IPS-18a (cell line): ENCODE measurements around the gene PRL.

ENCODE experiments used
- H3K27ac ChIP-seq: one replicate; pipeline ENCODE4 v1.5.1; 2013; ENCODE audit warnings: low read length
- H3K27me3 ChIP-seq: one replicate; pipeline ENCODE4 v1.6.1; 2013; ENCODE audit warnings: mild to moderate bottlenecking, low read length; ENCODE audit not compliant: control insufficient read depth, insufficient read depth
- H3K36me3 ChIP-seq: one replicate; pipeline ENCODE4 v1.6.1; 2013; ENCODE audit warnings: low read depth, low read length; ENCODE audit not compliant: control insufficient read depth
- H3K4me1 ChIP-seq: one replicate; pipeline ENCODE4 v1.6.1; 2013; ENCODE audit warnings: low read depth, low read length; ENCODE audit not compliant: control insufficient read depth
- H3K4me3 ChIP-seq: one replicate; pipeline ENCODE4 v1.5.1; 2013; ENCODE audit warnings: low read length
- H3K9ac ChIP-seq: one replicate; pipeline ENCODE4 v1.6.1; 2013; ENCODE audit warnings: mild to moderate bottlenecking, low read length, moderate library complexity
- H3K9me3 ChIP-seq: one replicate; pipeline ENCODE4 v1.6.1; 2013; ENCODE audit warnings: low read depth, low read length; ENCODE audit not compliant: control insufficient read depth

PRL gene

GRCh38 chr6:22294301-22294700 lies 2.5 kb downstream of the PRL start:
- Histone ChIP-seq H3K9ac (no peak overlapping the region), H3K9me3 (no peaks in the 10 kb centered on the region), H3K4me1 (peaks cover 9% of the 10 kb centered on the region), H3K27me3 (no peaks in the 10 kb centered on the region), H3K36me3 (no peaks in the 10 kb centered on the region), H3K27ac (no peak overlapping the region), H3K4me3 (no peak overlapping the region)

DNA sequence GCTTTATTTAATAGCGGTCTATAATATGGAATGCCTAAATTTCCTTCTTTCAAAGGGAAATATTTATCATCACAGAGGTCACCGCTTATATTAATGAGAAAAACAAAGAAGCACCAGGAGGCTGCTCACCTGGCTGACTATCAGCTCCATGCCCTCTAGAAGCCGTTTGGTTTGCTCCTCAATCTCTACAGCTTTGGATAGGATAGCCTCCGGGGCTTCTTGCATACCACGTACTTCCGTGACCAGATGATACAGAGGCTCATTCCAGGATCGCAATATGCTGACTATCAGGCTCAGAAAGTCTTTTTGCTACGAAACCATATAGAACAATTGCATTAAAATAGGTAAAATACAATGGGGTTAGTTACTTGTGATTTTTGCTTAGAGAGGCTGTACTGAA lies 6.8 kb downstream of the PRL start:
- no peak overlapping the region for H3K27ac ChIP-seq
- no peaks in the 10 kb centered on the region for H3K9me3 ChIP-seq
- no peak overlapping the region for H3K4me3 ChIP-seq
- H3K4me1 ChIP-seq = peaks cover 9% of the 10 kb centered on the region
- H3K27me3 ChIP-seq = no peaks in the 10 kb centered on the region
- no peaks in the 10 kb centered on the region for H3K36me3 ChIP-seq
- H3K9ac ChIP-seq = no peak overlapping the region

DNA sequence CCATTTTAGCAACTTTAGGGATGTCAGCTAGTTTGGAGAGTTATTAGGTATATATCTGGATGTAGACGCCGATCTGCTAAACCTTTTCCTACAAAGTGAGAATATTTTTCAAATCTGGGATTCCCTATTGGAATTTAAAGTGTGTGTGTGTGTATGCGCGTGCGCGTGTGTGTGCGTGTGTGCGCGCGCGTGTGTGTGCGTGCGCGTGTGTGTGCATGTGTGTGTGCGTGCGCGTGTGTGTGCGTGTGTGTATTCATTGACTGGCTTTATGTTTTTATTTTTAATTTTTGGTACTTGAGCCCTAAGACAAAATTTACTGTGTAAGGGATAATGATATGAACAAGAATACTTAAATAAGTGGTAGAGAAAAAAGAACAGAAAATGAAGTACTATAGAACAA lies 8.1 kb downstream of the PRL start:
- Histone ChIP-seq H3K4me3 (no peak overlapping the region), H3K4me1 (peaks cover 9% of the 10 kb centered on the region)

GRCh38 chr6:22284666-22285065 lies 12.2 kb downstream of the PRL start:
- Histone ChIP-seq H3K27ac (no peak overlapping the region), H3K4me1 (peaks cover 2% of the 10 kb centered on the region), H3K9ac (no peak overlapping the region), H3K36me3 (no peaks in the 10 kb centered on the region), H3K27me3 (no peaks in the 10 kb centered on the region), H3K4me3 (no peak overlapping the region), H3K9me3 (no peaks in the 10 kb centered on the region)

More for the DNA sequence above, 8.1 kb downstream of the PRL start:
- no peaks in the 10 kb centered on the region for H3K9me3 ChIP-seq
- no peaks in the 10 kb centered on the region for H3K27me3 ChIP-seq
- no peak overlapping the region for H3K27ac ChIP-seq
- no peaks in the 10 kb centered on the region for H3K36me3 ChIP-seq
- no peak overlapping the region for H3K9ac ChIP-seq

DNA sequence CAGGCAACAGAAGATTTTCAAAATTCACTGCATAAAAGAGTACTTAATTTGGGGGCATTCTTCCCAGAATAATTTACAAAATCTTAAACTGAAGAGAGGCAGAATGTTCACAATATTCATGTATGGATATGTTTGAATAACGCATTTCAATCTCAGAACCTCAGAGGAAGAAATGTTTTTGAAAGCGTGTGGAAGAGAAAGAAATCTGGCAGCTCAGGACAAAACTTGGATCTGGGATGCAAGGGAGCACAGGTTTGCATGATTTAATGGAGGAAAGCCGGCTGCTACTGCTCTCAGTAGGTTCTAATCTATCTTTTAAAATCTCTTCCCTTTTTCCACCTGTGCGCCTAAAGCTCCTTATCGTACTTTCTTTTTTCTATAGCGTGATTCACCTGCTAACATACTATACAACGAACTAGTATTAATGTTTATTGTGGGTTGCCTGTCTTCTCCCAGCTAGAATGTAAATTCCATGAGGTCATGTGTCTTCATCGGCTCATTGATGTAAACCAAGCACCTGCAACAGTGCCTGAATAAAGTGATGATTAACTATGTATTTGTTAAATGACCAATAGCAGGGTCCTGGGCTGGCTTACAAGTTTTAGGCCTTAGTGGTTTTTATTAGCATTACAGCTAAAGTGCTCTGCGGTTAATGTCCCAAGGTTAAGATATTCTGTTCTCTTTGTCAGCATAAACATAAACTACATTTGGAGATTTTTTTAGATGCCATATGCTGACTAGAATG lies 15.3 kb downstream of the PRL start:
- Histone ChIP-seq H3K36me3 (no peaks in the 10 kb centered on the region), H3K4me3 (no peak overlapping the region), H3K4me1 (no peaks in the 10 kb centered on the region), H3K9ac (no peak overlapping the region), H3K9me3 (no peaks in the 10 kb centered on the region), H3K27ac (no peak overlapping the region), H3K27me3 (no peaks in the 10 kb centered on the region)

DNA sequence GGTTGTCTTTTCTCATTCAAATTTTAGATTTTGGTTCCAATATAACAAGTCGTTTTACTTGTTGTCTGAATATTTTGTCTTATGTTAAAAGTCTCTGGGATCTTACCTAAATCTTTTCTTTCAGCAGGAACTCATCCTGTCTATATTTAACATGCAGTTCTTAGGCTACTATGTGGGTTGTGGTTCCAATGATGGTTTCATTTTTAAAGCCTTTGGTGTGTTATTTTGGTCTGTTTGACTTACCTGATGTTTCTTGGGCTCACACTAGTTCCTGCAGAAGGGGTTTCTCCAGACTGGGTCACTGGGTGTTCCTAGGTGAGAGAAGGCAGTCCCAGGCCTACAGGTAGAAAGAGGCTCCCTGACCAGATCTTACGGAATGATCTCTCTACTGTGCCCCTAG lies 17.4 kb downstream of the PRL start:
- Histone ChIP-seq H3K36me3 (no peaks in the 10 kb centered on the region), H3K27ac (no peak overlapping the region)

GRCh38 chr6:22271081-22271480 lies 25.8 kb downstream of the PRL start:
- H3K27ac ChIP-seq = no peak overlapping the region
- H3K36me3 ChIP-seq = no peaks in the 10 kb centered on the region
- no peaks in the 10 kb centered on the region for H3K4me1 ChIP-seq
- H3K9ac ChIP-seq = no peak overlapping the region
- H3K9me3 ChIP-seq = no peaks in the 10 kb centered on the region
- H3K4me3 ChIP-seq = no peak overlapping the region
- no peaks in the 10 kb centered on the region for H3K27me3 ChIP-seq

More for the DNA sequence above, 17.4 kb downstream of the PRL start:
- Histone ChIP-seq H3K9ac (no peak overlapping the region), H3K27me3 (no peaks in the 10 kb centered on the region), H3K9me3 (no peaks in the 10 kb centered on the region), H3K4me1 (no peaks in the 10 kb centered on the region), H3K4me3 (no peak overlapping the region)

DNA sequence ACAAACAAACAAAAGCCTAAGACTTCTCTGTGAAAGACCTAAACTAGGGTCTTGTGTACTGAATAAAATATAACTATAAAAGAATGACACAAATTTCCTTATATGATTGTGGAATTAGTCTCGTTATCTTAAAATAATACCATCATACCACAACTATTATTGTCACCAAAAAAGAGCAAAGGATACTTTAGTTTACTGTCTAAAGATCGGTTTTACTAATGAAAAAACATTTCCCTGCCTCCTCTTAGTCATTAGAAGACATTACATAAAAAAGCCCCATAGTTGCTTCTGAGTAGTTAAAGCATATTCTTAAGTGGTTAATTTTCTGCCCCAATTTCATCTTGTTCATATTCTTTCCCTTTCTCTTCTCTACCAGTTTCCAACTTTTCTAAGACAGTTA lies 33.1 kb downstream of the PRL start:
- Histone ChIP-seq H3K36me3 (no peaks in the 10 kb centered on the region), H3K4me1 (no peaks in the 10 kb centered on the region), H3K9me3 (no peaks in the 10 kb centered on the region), H3K27me3 (no peaks in the 10 kb centered on the region), H3K27ac (no peak overlapping the region), H3K4me3 (no peak overlapping the region), H3K9ac (no peak overlapping the region)

DNA sequence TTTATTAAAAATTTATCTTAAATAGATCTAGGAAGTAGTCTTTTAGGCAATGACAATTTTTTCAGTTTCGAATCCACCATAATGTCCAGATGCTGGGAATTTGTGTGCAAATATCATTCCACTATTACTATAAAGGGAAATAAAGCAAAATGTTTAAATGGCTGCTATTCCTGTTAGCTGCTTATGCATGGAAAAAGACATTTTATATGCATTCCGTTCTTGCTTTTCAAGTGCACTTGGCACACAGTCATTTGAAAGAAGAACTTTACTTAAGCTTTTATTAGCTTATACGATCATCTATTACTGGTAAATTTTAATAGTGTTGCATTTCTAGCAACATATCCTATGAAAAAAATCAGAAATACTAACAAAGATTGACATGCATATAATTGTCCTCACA lies 42.0 kb downstream of the PRL start:
- Histone ChIP-seq H3K27me3 (no peaks in the 10 kb centered on the region), H3K27ac (no peak overlapping the region), H3K9me3 (no peaks in the 10 kb centered on the region), H3K9ac (no peak overlapping the region), H3K4me3 (no peak overlapping the region), H3K4me1 (peaks cover 18% of the 10 kb centered on the region), H3K36me3 (no peaks in the 10 kb centered on the region)

DNA sequence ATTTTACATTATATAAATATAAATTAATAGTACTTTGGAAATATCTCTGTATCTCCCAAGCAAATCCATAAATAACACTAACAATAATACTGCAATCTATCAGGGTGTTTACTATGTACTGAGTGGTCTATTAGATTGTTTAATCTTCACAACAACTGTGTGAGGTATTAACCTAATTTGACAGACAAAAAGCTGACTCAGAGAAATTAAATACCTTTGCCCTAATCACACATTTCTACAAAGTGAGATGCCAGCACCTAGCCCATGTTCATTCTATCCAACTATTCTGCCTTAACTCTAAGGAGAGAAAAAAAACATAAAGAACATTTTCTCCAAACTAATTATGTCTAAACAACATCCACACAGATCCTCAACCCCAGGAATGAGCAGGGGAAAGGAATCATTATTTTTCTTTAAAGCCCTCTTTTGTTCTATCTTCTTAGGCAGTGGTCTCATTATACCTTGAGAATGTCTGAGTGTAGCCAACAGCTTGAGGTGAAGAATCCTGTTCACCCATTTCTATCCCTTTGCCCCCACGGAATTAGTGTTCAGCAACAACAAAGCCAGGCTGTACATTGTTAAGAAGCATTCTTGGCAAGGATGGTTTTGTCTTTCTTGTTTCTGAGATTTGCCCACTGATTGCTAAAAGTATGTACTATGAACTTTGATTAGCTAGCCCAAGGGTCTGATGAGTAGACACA lies 42.7 kb downstream of the PRL start:
- H3K9me3 ChIP-seq = no peaks in the 10 kb centered on the region
- no peak overlapping the region for H3K27ac ChIP-seq
- H3K36me3 ChIP-seq = no peaks in the 10 kb centered on the region
- H3K4me1 ChIP-seq = peaks cover 26% of the 10 kb centered on the region
- no peak overlapping the region for H3K4me3 ChIP-seq
- no peaks in the 10 kb centered on the region for H3K27me3 ChIP-seq
- H3K9ac ChIP-seq = no peak overlapping the region

DNA sequence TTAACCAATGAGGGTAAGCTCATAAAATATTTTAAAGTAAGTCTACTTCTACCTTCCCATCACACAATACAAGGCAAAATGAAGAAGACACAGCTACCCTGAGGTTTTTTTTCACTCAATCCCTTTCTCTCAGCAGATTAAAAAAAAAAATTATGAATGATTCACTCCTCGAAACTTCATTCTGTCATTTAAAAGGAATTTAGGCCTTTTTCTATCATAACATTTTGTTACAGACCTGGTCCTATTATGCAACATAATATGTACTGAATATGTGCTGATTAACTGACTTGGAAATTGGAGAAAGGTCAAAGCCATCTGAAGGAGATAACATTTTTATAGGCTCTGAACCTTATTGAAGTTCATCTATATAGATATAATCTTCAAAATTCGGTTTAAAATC lies 45.5 kb downstream of the PRL start:
- no peaks in the 10 kb centered on the region for H3K9me3 ChIP-seq
- H3K36me3 ChIP-seq = no peaks in the 10 kb centered on the region
- no peak overlapping the region for H3K4me3 ChIP-seq
- peaks cover 34% of the 10 kb centered on the region for H3K4me1 ChIP-seq
- peak overlapping the region; percentile 83 for H3K27ac ChIP-seq
- H3K27me3 ChIP-seq = no peaks in the 10 kb centered on the region
- H3K9ac ChIP-seq = peak overlapping the region; percentile 8

GRCh38 chr6:22250486-22250885 lies 46.4 kb downstream of the PRL start:
- Histone ChIP-seq H3K9ac (peak overlapping the region; percentile 8), H3K4me3 (peak overlapping the region; percentile 44), H3K27ac (peak overlapping the region; percentile 83), H3K27me3 (no peaks in the 10 kb centered on the region), H3K36me3 (no peaks in the 10 kb centered on the region), H3K9me3 (no peaks in the 10 kb centered on the region), H3K4me1 (peaks cover 34% of the 10 kb centered on the region)
